ENCODE results near the gene TP53BP2.
"Not testable (repeated sequence)": the region's sequence is repeated elsewhere in the genome, so short reads cannot be mapped to it uniquely, and the experiment has no call there.

Gene TP53BP2

GRCh38 chr1:223740038-223740736 lies 105.6 kb downstream of the TP53BP2 start:
- not testable (repeated sequence) for DNase-seq (ENCODE audit: low spot score)

DNA sequence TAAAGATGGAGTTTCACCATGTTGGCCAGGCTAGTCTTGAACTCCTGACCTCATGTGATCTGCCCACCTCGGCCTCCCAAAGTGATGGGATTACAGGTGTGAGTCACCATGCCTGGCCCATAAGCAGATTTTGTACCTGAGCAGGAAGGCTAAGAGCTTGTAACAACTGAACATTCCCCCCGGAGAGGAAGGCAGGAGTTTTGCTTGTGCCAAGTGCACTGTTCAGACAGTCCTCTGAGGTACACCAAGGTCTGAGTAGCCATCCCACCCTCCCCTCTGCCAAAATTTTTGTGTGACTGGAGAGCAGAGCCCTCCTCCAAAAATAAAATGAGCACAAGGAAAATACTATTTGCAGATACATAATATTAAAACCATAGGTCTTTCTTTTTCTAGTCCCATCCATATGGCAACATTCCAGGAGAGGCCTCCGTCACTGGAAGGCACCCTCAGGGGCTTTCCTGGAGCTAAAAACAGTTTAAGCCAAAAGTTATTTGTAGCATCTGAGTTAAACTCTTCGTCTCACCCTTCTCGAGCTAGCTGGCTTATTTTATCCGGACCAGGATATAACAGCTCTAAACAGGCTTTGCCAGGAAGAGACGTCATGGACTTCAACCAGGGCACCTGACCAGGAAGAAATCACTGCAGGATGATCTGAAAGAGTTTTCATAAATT lies 106.2 kb downstream of the TP53BP2 start:
- no peak for DNase-seq (ENCODE audit: low spot score)

DNA sequence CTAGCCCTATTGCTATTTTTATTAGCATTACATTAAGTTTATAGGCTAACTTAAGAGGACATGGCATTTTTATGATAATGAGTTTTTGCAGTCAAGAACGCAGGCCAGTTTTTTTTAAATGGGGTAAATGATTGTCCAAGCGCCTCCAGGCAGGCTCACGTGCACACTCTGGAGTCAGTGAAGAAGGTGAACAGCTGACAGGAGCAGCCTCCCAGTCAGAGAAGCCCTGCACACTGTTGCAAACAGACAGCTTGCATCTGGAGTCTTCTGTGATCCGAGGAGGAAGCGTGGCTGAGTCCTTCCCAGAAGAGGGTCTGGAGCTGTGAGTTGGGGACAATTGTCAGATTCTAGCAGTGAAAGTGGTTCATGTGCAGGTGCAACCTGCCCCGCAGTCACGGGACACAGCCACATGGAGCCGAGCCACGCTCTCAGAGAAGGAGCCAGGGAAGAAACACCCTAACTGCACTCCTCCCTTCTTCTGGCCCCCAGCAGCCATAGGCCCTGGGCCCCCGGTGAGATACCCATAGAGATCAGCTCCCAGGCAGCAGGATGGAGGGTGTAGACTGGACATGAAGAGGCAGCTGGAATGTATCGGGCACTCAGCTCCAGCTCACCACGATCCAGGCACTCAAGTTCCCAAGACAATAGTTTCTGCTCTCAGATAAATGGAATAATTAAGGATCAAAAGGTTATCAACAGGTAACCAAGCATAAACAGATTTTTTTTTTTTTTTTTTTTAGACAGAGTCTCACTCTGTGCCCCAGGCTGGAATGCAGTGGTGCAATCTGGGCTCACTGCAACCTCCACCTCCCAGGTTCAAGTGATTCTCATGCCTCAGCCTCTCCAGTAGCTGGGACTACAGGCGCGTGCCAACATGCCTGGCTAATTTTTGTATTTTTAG lies 107.0 kb downstream of the TP53BP2 start:
- no peak for DNase-seq (ENCODE audit: low spot score)

- DNase-seq (ENCODE audit: low spot score) = no peak
Observed at GRCh38 chr1:223737342-223737741, 108.4 kb downstream of the TP53BP2 start.

DNA sequence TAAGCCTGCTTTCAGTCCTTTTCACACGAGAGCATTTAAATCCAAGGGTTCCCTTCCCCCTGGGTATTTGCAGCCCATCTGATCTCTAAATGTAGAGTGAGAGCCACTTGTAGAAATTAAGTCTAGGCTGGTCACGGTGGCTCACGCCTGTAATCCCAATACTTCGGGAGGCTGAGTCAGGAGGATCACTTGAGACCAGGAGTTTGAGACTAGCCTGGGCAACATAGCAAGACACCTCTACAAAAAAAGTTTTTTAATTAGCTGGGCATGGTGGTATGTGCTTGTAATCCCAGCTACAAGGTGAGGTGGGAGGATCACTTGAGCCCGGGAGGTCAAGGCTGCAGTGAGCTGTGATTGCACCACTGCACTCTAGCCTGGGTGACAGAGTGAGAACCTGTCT lies 109.1 kb downstream of the TP53BP2 start:
- not testable (repeated sequence) for DNase-seq (ENCODE audit: low spot score)

GRCh38 chr1:223733898-223734852 lies 111.6 kb downstream of the TP53BP2 start:
- no peak for DNase-seq (ENCODE audit: low spot score)

DNA sequence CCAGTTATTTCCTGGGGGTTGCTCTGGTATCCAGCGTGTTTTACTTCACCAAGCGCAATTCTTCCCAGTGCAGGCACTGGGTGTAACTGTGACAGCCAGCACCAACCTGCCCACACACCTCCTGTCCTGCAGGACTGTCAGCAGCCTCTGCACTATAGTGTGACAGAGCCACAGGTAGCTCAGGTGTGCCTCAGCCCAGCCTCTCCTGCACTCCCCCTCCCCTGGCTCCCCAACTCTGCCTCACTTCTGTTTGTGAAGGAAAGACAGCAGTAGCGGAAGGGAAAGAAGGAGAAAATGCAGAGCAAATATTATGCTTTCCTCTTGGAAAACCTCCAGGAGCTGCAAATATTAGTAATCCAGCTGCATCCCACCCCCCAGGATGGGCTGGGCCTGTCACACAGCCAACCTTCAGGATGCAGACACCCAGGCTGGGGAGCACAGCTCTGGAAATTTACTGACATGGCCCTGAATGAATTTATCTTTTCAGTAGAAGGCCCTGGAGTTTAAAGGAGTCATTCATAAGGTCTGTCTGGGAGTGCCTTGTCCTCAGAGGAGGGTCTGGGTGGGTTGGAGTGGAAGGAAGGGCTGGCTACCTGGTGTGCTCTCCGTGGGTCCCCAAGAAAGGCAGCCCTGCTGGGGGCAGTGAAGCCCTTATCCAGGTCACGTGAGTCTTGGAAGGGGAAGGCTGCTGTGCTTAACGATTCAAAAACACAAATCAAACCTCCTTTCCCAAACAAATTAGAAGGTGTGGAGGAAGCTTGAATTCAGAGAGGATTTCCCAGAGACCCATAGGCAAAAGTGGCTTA lies 112.6 kb downstream of the TP53BP2 start:
- no peak for DNase-seq (ENCODE audit: low spot score)

- no peak for DNase-seq (ENCODE audit: low spot score)
Observed at GRCh38 chr1:223731133-223731770, 114.5 kb downstream of the TP53BP2 start.

DNA sequence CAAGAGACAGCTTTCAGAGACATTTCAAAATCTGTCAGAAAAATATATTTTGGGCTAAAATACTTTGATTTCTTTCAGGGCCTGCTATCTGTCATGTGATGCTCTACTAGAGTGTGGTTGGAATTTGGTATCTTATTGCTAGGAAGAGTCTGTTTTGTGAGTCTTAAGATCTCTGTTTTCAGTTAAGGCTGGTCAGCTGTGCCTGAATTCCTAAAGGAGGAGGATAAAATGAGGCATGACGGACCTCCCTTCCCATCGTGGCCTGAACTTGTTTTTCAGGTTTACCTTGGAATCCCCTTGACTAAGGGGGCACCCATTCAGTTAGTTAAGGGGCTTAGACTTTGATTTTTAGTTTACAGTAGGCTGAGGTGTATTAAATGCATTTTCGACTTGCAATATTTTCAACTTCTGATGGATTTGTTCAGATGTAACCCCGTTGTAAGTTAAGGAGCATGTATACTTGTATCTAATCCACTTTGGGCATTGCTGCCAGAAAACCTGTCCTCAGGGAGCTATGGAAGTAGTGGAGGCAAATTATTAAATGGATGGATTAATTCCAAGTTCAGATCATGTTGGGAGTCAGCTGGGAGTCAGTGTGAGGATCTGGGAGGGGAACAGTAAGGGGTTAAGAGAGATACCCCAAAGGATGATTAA lies 115.1 kb downstream of the TP53BP2 start:
- DNase-seq (ENCODE audit: low spot score) = no peak

- no peak for DNase-seq (ENCODE audit: low spot score)
Observed at GRCh38 chr1:223729906-223730305, 115.8 kb downstream of the TP53BP2 start.
